Heart left ventricle (tissue), 16 donors: Measurements from ENCODE around the gene TMC3. TPM values are rescaled to one million over a fixed set of nuclear protein-coding genes. Genes with fewer than 3 reads are reported as not detected.
A peak's percentile ranks its signal among the peaks of the same experiment; 100 is the strongest.

ENCODE experiments used
- ATAC-seq, 4 donors: fragments of 200-7000 bp; cut with Tn5 transposase; one replicate each; pipeline ENCODE4 v1.9.1; 2020 to 2022; ENCODE audit warnings: moderate library complexity in 4 of 4, mild to moderate bottlenecking in 3 of 4, moderate number of reproducible peaks in 1 of 4
- DNase-seq, 5 donors: peaks; one replicate each; pipeline ENCODE4 v3.0.0-alpha.2; 2020
- H3K27ac ChIP-seq, 12 donors: fragments of 200-600 bp; sonication (generic) in 4 of 12; one replicate each; pipeline versions ENCODE4 v1.5.0 to v1.8.0; 2016 to 2022; ENCODE audit warnings: mild to moderate bottlenecking in 2 of 12
- H3K27me3 ChIP-seq, 9 donors: fragments of 200-600 bp; sonication (generic) in 2 of 9; one replicate each; pipeline versions ENCODE4 v1.5.1 to v1.8.0; 2016 to 2022; ENCODE audit warnings: mild to moderate bottlenecking in 3 of 9
- H3K36me3 ChIP-seq, 9 donors: fragments of 200-600 bp; sonication (generic) in 2 of 9; one replicate each; pipeline versions ENCODE4 v1.5.0 to v1.8.0; 2018 to 2022; ENCODE audit warnings: mild to moderate bottlenecking in 2 of 9
- H3K4me1 ChIP-seq, 12 donors: fragments of 200-600 bp; sonication (generic) in 4 of 12; one replicate each; pipeline versions ENCODE4 v1.5.0 to v1.8.0; 2016 to 2022; ENCODE audit warnings: mild to moderate bottlenecking in 3 of 12
- H3K4me3 ChIP-seq, 12 donors: fragments of 200-600 bp; sonication (generic) in 4 of 12; one replicate each; pipeline versions ENCODE4 v1.5.0 to v1.8.0; 2017 to 2022; ENCODE audit warnings: mild to moderate bottlenecking in 9 of 12, moderate library complexity in 4 of 12
- H3K9me3 ChIP-seq, 12 donors: fragments of 200-600 bp; sonication (generic) in 4 of 12; one replicate each; pipeline versions ENCODE4 v1.5.0 to v1.8.0; 2016 to 2022; ENCODE audit warnings: mild to moderate bottlenecking in 1 of 12
- POLR2A ChIP-seq, 2 donors: fragments of 450-650 bp; IDR thresholded peaks; one replicate each; pipeline ENCODE4 v1.6.1; 2017; ENCODE audit warnings: antibody characterized with exemption in 2 of 2, mild to moderate bottlenecking in 2 of 2, moderate library complexity in 2 of 2
- WGBS, 4 donors: extraction: QIAGEN DNeasy Blood & Tissue Kit in 2 of 4; methylation state at CpG; one replicate each; pipeline versions ENCODE4 v1.1.5 to v1.1.7; 2013 to 2018; 5-methylcytosine and 5-hydroxymethylcytosine counted together
- intact Hi-C, 10 donors: fragments of 100-400 bp; cut with DNase I; formaldehyde crosslinking; loops; one replicate each; pipeline versions ENCODE4 v1.11.1 to v1.14.2; 2022
- polyA plus RNA-seq, 2 donors: library from polyadenylated mRNA; stranded (reverse); fragments of 200-250 nt; gene quantifications; one replicate each; pipeline ENCODE4 v1.2.3, GENCODE V29; 2013
- total RNA-seq, 9 donors: library from RNA; depleted of rRNA in 2 of 9; stranded (reverse); fragments of >200 nt in 2 of 9; fragmentation: NEBNext Ultra II Directional in 3 of 9; extraction: Animal tissue kit (Norgen Biotek cat#: 25700) in 3 of 9; gene quantifications; one replicate each; pipeline versions ENCODE4 v1.1.0 to v1.2.4, GENCODE V29; 2016 to 2023
- TF ChIP-seq, protein P1 (sequence below), 12 donors: fragments of 200-600 bp; sonication (generic) in 4 of 12; IDR thresholded peaks; one replicate each; pipeline versions ENCODE4 v1.5.0 to v1.8.0; 2018 to 2022; ENCODE audit warnings: antibody characterized with exemption in 12 of 12, mild to moderate bottlenecking in 5 of 12
- donor health status: ischemic (EF 13 %, LVEDD 7.1; RV severe dilation, severe dysfunction).
- donor health status: healthy with polysubstance abuse.
- donor health status: DM: no; HTN: yes; CAD: no.
- donor health status: DM: no; HTN: no; CAD: no.
- donor health status: ischemic (EF 25% LVEDD 6.9; RV normal size, moderate dysfunction).
- donor health status: ischemic (EF 25% LVEDD 5.7; RV mildly dilated, moderate dysfunction).
- donor health status: healthy.
- donor health status: DM: yes; HTN: yes; CAD: no.
- donor health status: ischemic (EF 35%, LVEDD 5.7; RV mildly dilated, moderate dysfunction).
- donor health status: nonischemic (EF 11% LVEDD 7.7; RV severe dilation, severe dysfunction).
- donor health status: DM: yes; HTN: yes; CAD: no.
- donor health status: PGD.
- donor health status: ischemic (EF 29% LVEDD 5.4; RV normal size, mild dysfunction).
- donor health status: nonischemic (EF 23%, LVEDD 6.1; RV moderate dilation, normal function).

TMC3 gene
- total and polyA plus RNA-seq, 11 donors: 0.19 TPM; not detected in 10

DNA sequence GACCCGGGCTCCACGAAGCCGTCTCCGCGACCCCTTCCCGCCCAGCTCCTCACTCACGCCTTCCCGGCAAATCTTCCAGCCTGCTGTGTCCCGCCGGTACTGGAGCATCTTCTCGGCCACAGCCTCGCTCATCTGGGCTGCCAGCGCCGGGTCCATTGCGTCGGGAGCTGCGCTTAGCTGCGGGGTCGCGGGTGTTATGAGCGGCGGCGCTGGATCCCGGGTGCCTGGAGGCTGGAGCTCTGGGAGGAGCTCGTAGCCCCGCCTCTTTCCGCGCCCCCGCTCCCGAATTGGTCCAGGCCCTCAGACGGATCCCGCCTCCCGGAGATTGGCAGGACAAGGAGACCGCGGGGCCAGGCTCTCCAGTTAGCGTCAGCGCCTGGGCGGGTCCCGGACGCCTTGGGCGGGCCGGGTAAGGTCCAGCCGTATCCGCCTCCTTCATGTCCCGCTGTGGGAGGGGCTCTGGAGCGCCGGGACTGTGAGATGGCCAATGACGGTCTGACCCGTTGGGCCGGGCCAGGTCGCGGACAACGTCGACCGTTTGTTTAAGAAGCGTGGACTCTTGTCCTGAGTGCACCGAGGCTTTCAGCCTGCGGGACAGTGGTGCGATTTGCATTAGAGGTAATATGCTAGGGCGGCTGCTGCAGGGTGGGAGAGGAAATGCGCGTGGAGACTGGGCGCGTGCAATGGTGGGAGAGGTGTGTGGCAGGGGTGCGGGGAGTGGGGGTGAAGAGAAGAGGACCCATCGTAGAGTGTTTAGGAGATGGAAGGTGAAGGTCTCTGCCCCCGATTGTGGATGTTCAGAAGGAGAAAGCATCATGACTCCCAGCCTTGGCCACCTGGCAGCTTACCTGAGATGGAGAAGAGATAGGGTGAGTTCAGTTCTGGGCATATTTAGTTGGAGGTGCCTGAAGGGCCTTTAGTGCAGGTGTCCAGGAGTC, 49.8 kb downstream of the TMC3 start, which contains the start of gene STARD5:
TSS of gene STARD5 (minus strand) at position 198 of the 938 bp plus-strand sequence. CDS start at position 156, 42 bp downstream.
- H3K9me3 ChIP-seq: no peaks in the 10 kb centered on the region
- peak in 1 of 2 donors; percentile 75 for TF ChIP-seq POLR2A (IDR thresholded peaks at IDR 0.05)
- TF ChIP-seq, protein P1, sequence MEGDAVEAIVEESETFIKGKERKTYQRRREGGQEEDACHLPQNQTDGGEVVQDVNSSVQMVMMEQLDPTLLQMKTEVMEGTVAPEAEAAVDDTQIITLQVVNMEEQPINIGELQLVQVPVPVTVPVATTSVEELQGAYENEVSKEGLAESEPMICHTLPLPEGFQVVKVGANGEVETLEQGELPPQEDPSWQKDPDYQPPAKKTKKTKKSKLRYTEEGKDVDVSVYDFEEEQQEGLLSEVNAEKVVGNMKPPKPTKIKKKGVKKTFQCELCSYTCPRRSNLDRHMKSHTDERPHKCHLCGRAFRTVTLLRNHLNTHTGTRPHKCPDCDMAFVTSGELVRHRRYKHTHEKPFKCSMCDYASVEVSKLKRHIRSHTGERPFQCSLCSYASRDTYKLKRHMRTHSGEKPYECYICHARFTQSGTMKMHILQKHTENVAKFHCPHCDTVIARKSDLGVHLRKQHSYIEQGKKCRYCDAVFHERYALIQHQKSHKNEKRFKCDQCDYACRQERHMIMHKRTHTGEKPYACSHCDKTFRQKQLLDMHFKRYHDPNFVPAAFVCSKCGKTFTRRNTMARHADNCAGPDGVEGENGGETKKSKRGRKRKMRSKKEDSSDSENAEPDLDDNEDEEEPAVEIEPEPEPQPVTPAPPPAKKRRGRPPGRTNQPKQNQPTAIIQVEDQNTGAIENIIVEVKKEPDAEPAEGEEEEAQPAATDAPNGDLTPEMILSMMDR (IDR thresholded peaks at IDR 0.05): no peak
- ATAC-seq (peak; percentile 100), DNase-seq (peak; percentile 99 to 100 (median 99))
- H3K4me1 ChIP-seq: peaks cover 0 to 18% (median 7%) of the 10 kb centered on the region in 12 donors
- 1% methylated on average over 43 to 67 of the region's 67 CpGs for WGBS, 4 donors
- peak within 1 kb of the TSS; percentile 45 to 99 (median 78) for H3K4me3 ChIP-seq
- peak within 1 kb of the TSS in 9 of 12 donors; percentile 22 to 80 (median 54) for H3K27ac ChIP-seq
- intact Hi-C loops: loop anchor here in 3 of 10 donors (5.0 to 10.0 kb wide), 5 partner anchors 47 to 723 kb away; partner anchors contain the start of genes MESD (in 1 of the 3), MEX3B (in 1 of the 3) and TMC3 (in 1 of the 3)
- H3K36me3 ChIP-seq: peaks cover 0 to 23% (median 13%) of the 10 kb centered on the region in 9 donors
- H3K27me3 ChIP-seq: no peaks in the 10 kb centered on the region

DNA sequence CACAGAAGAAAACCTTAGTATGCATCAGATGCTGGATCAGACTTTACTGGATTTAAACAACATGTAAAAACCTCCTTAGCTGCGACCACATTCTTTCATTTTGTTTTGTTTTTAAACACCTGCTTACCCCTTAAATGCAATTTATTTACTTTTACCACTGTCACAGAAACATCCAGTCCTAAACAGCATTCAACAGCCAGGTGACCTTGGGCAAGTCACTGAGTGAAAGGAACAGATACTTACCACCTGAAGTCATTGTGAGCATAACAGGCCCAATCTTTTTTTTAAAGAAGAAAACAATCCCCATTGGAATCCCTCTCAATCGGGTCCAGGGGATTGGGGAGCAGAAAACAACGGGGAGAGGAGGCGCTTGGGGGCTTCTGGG, 50.5 kb downstream of the TMC3 start:
- Histone ChIP-seq H3K27me3 (no peaks in the 10 kb centered on the region), H3K27ac (peak overlapping the region in 9 of 12 donors; percentile 22 to 80 (median 54)), H3K36me3 (peaks cover 0 to 30% (median 20%) of the 10 kb centered on the region in 9 donors), H3K4me1 (peaks cover 0 to 18% (median 7%) of the 10 kb centered on the region in 12 donors), H3K4me3 (peak overlapping the region; percentile 45 to 99 (median 78)), H3K9me3 (no peaks in the 10 kb centered on the region)
- 15 to 27% (median 16%) methylated on average over 4 of the region's 4 CpGs for WGBS, 4 donors
- no peak for ATAC-seq
- no peak for TF ChIP-seq POLR2A (IDR thresholded peaks at IDR 0.05)
- TF ChIP-seq, protein P1 (IDR thresholded peaks at IDR 0.05): no peak
- intact Hi-C loops: loop anchor here in 3 of 10 donors (5.0 to 10.0 kb wide), 5 partner anchors 46 to 724 kb away; partner anchors contain the start of genes MESD (in 1 of the 3), MEX3B (in 1 of the 3) and TMC3 (in 1 of the 3)
- DNase-seq: no peak

GRCh38 chr15:81322676-81323253, 51.2 kb downstream of the TMC3 start:
- no peak overlapping the region for H3K27ac ChIP-seq
- 68 to 75% (median 73%) methylated on average over 6 of the region's 6 CpGs for WGBS, 4 donors
- peak overlapping the region in 8 of 12 donors; percentile 28 to 99 (median 78) for H3K4me3 ChIP-seq

More at GRCh38 chr15:81322676-81323253, 51.2 kb downstream of the TMC3 start:
- ATAC-seq (no peak), DNase-seq (no peak)
- intact Hi-C loops: loop anchor here in 3 of 10 donors (5.0 to 10.0 kb wide), 5 partner anchors 45 to 725 kb away; partner anchors contain the start of genes MESD (in 1 of the 3), MEX3B (in 1 of the 3) and TMC3 (in 1 of the 3)
- Histone ChIP-seq H3K36me3 (peaks cover 0 to 38% (median 25%) of the 10 kb centered on the region in 9 donors), H3K9me3 (no peaks in the 10 kb centered on the region), H3K27me3 (no peaks in the 10 kb centered on the region), H3K4me1 (peaks cover 0 to 18% (median 7%) of the 10 kb centered on the region in 12 donors)
- TF ChIP-seq, protein P1 (IDR thresholded peaks at IDR 0.05): no peak
- TF ChIP-seq POLR2A (IDR thresholded peaks at IDR 0.05): no peak
